Measurements from ENCODE around the gene TAL2.
A peak's percentile ranks its signal among the peaks of the same experiment; 100 is the strongest.

The TAL2 gene

DNA sequence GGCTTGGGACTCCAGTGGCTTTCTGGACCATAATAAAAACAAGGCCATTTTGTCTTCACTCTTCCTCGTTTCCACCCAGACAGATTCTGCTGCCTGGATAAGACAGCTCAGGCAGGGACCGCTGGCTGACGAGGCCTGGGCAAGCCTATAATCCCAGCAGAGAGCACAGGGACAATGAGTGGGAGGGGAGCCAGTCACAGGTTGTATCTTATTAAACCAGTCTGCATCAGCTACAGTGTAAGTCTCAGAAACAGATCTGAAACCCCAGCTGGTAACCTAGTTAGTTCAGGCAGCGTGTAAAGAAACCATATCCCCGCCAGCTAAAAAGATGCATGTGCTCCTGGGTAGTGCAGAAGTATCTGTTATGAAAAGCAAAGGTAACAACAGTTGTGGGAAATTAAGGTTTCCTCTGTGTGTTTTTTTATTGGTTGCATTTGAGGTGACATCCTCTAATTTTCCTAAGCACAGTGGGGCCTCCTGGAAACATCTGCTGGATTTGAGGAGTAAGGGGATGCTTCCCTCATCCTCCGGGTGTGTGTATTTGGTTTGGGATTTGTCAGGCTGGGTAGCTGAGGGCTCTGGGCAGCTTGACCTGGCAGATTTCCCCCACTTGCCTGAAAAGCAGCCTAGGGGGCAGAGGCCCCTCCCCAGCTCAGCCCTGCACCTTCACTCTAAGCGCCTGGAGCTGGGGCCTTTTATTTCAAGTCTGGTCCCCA is 15.2 kb upstream of the TAL2 start:
- Histone ChIP-seq H3K36me3 (ENCODE audit: control insufficient read depth in 2 of 2, insufficient read depth in 1 of 2, low read length in 2 of 2) (no peaks in the 10 kb centered on the region), H3K4me1 (ENCODE audit: control insufficient read depth, insufficient read depth, low read length) (0 out of 2 replicates have a peak, but pooled peaks cover 5% of the 10 kb centered on the region), H3K4me3 (ENCODE audit: low read depth, low read length) (no peak overlapping the region), H3K27ac (ENCODE audit: extremely low read depth, low read depth, low read length) (0 out of 2 replicates have a peak overlapping the region, but pooled peaks have one; percentile 1), H3K9me3 (ENCODE audit: control insufficient read depth, insufficient read depth, low read depth, low read length) (no peaks in the 10 kb centered on the region)
- TF ChIP-seq ZEB2 (tag by site-specific recombination; IDR thresholded peaks at IDR 0.05), result no peak
- no peak for TF ChIP-seq PBX3 (CRISPR knock-in tag; IDR thresholded peaks at IDR 0.05)
- 0 out of 2 replicates have a peak, but pooled peaks have one; percentile 9 for TF ChIP-seq FEZF1 (tag by site-specific recombination; IDR thresholded peaks at IDR 0.05)
- no peak for TF ChIP-seq ZNF510 (tag by site-specific recombination; IDR thresholded peaks at IDR 0.05; ENCODE audit: insufficient replicate concordance)
- TF ChIP-seq ZNF10 (tag by site-specific recombination; IDR thresholded peaks at IDR 0.05), result no peak
- no peak for TF ChIP-seq ZIC2 (tag by site-specific recombination; IDR thresholded peaks at IDR 0.05)
- TF ChIP-seq, protein P1, sequence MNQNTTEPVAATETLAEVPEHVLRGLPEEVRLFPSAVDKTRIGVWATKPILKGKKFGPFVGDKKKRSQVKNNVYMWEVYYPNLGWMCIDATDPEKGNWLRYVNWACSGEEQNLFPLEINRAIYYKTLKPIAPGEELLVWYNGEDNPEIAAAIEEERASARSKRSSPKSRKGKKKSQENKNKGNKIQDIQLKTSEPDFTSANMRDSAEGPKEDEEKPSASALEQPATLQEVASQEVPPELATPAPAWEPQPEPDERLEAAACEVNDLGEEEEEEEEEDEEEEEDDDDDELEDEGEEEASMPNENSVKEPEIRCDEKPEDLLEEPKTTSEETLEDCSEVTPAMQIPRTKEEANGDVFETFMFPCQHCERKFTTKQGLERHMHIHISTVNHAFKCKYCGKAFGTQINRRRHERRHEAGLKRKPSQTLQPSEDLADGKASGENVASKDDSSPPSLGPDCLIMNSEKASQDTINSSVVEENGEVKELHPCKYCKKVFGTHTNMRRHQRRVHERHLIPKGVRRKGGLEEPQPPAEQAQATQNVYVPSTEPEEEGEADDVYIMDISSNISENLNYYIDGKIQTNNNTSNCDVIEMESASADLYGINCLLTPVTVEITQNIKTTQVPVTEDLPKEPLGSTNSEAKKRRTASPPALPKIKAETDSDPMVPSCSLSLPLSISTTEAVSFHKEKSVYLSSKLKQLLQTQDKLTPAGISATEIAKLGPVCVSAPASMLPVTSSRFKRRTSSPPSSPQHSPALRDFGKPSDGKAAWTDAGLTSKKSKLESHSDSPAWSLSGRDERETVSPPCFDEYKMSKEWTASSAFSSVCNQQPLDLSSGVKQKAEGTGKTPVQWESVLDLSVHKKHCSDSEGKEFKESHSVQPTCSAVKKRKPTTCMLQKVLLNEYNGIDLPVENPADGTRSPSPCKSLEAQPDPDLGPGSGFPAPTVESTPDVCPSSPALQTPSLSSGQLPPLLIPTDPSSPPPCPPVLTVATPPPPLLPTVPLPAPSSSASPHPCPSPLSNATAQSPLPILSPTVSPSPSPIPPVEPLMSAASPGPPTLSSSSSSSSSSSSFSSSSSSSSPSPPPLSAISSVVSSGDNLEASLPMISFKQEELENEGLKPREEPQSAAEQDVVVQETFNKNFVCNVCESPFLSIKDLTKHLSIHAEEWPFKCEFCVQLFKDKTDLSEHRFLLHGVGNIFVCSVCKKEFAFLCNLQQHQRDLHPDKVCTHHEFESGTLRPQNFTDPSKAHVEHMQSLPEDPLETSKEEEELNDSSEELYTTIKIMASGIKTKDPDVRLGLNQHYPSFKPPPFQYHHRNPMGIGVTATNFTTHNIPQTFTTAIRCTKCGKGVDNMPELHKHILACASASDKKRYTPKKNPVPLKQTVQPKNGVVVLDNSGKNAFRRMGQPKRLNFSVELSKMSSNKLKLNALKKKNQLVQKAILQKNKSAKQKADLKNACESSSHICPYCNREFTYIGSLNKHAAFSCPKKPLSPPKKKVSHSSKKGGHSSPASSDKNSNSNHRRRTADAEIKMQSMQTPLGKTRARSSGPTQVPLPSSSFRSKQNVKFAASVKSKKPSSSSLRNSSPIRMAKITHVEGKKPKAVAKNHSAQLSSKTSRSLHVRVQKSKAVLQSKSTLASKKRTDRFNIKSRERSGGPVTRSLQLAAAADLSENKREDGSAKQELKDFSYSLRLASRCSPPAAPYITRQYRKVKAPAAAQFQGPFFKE (tag by site-specific recombination; IDR thresholded peaks at IDR 0.05; ENCODE audit: borderline replicate concordance), result no peak
- TF ChIP-seq ZFP41 (tag by site-specific recombination; IDR thresholded peaks at IDR 0.05; ENCODE audit: borderline replicate concordance), result no peak
- TF ChIP-seq GLIS1 (tag by site-specific recombination; IDR thresholded peaks at IDR 0.05), result 0 out of 2 replicates have a peak, but pooled peaks have one; percentile 6
- no peak for TF ChIP-seq ZBTB7A (tag by site-specific recombination; IDR thresholded peaks at IDR 0.05; ENCODE audit: low read depth)
- no peak for TF ChIP-seq KLF9 (tag by site-specific recombination; IDR thresholded peaks at IDR 0.05; ENCODE audit: low read depth)
- TF ChIP-seq ZNF596 (tag by site-specific recombination; IDR thresholded peaks at IDR 0.05), result no peak
- TF ChIP-seq ZNF544 (tag by site-specific recombination; IDR thresholded peaks at IDR 0.05), result no peak
- TF ChIP-seq ZNF202 (tag by site-specific recombination; IDR thresholded peaks at IDR 0.05; ENCODE audit: borderline replicate concordance), result no peak
- TF ChIP-seq ZNF138 (tag by site-specific recombination; IDR thresholded peaks at IDR 0.05; ENCODE audit: borderline replicate concordance), result no peak
- ChIA-PET CTCF (interaction anchor here (1.3 kb wide), 1 partner anchor 9 kb away, joined by 7 read pairs; no protein-coding TSS in a partner anchor), POLR2A (no interaction called here)

GRCh38 chr9:105647595-105648349 is 14.5 kb upstream of the TAL2 start:
- no peak overlapping the region for H3K4me3 ChIP-seq (ENCODE audit: low read depth, low read length)
- H3K4me1 ChIP-seq (ENCODE audit: control insufficient read depth, insufficient read depth, low read length), result 0 out of 2 replicates have a peak, but pooled peaks cover 5% of the 10 kb centered on the region
- H3K36me3 ChIP-seq (ENCODE audit: control insufficient read depth in 2 of 2, insufficient read depth in 1 of 2, low read length in 2 of 2), result no peaks in the 10 kb centered on the region
- no peak overlapping the region for H3K27ac ChIP-seq (ENCODE audit: extremely low read depth, low read depth, low read length)
- no peaks in the 10 kb centered on the region for H3K9me3 ChIP-seq (ENCODE audit: control insufficient read depth, insufficient read depth, low read depth, low read length)
- ChIA-PET POLR2A (no interaction called here), CTCF (interaction anchor here (1.5 kb wide), 1 partner anchor 10 kb away, joined by 5 read pairs; no protein-coding TSS in a partner anchor)
- TF ChIP-seq ZNF843 (tag by site-specific recombination; IDR thresholded peaks at IDR 0.05) (no peak), ZBTB20 (tag by site-specific recombination; IDR thresholded peaks at IDR 0.05) (no peak), WT1 (tag by site-specific recombination; IDR thresholded peaks at IDR 0.05) (peak; percentile 47), ZFHX2 (tag by site-specific recombination; conservative IDR thresholded peaks at IDR 0.05) (peak; percentile 45; the same call in 1 of the 2 replicates), ZNF354C (tag by site-specific recombination; IDR thresholded peaks at IDR 0.05; ENCODE audit: borderline replicate concordance, low read depth) (no peak)
- TF ChIP-seq, protein P2, sequence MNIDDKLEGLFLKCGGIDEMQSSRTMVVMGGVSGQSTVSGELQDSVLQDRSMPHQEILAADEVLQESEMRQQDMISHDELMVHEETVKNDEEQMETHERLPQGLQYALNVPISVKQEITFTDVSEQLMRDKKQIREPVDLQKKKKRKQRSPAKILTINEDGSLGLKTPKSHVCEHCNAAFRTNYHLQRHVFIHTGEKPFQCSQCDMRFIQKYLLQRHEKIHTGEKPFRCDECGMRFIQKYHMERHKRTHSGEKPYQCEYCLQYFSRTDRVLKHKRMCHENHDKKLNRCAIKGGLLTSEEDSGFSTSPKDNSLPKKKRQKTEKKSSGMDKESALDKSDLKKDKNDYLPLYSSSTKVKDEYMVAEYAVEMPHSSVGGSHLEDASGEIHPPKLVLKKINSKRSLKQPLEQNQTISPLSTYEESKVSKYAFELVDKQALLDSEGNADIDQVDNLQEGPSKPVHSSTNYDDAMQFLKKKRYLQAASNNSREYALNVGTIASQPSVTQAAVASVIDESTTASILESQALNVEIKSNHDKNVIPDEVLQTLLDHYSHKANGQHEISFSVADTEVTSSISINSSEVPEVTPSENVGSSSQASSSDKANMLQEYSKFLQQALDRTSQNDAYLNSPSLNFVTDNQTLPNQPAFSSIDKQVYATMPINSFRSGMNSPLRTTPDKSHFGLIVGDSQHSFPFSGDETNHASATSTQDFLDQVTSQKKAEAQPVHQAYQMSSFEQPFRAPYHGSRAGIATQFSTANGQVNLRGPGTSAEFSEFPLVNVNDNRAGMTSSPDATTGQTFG (tag by site-specific recombination; IDR thresholded peaks at IDR 0.05; ENCODE audit: borderline replicate concordance), result no peak
- TF ChIP-seq, protein P3, sequence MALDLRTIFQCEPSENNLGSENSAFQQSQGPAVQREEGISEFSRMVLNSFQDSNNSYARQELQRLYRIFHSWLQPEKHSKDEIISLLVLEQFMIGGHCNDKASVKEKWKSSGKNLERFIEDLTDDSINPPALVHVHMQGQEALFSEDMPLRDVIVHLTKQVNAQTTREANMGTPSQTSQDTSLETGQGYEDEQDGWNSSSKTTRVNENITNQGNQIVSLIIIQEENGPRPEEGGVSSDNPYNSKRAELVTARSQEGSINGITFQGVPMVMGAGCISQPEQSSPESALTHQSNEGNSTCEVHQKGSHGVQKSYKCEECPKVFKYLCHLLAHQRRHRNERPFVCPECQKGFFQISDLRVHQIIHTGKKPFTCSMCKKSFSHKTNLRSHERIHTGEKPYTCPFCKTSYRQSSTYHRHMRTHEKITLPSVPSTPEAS (tag by site-specific recombination; IDR thresholded peaks at IDR 0.05), result no peak
